Neuron (in vitro differentiated cells): ENCODE results near the gene SLC24A4.

Experiments
- H2AFZ ChIP-seq: one replicate; pipeline ENCODE4 v1.6.1; 2013; ENCODE audit warnings: low read depth, mild to moderate bottlenecking, inconsistent platforms, low read length, moderate library complexity
- H3K27me3 ChIP-seq: one replicate; pipeline ENCODE4 v1.6.1; 2013; ENCODE audit warnings: low read length; ENCODE audit not compliant: insufficient read depth
- H3K36me3 ChIP-seq: one replicate; pipeline ENCODE4 v1.6.1; 2013; ENCODE audit warnings: low read length; ENCODE audit not compliant: insufficient read depth
- H3K4me1 ChIP-seq: one replicate; pipeline ENCODE4 v1.6.1; 2013; ENCODE audit warnings: low read length; ENCODE audit not compliant: insufficient read depth
- H3K4me3 ChIP-seq: 2 replicates; pipeline ENCODE4 v1.5.1; 2013; ENCODE audit warnings: mild to moderate bottlenecking, low read length, moderate library complexity
- H3K9me3 ChIP-seq: one replicate; pipeline ENCODE4 v1.6.1; 2013; ENCODE audit warnings: low read length

Gene SLC24A4

GRCh38 chr14:92297818-92298595 is 25.0 kb upstream of the SLC24A4 start:
- Histone ChIP-seq H2AFZ (no peak overlapping the region), H3K9me3 (no peaks in the 10 kb centered on the region), H3K4me1 (no peaks in the 10 kb centered on the region), H3K27me3 (peaks cover 3% of the 10 kb centered on the region), H3K36me3 (no peaks in the 10 kb centered on the region), H3K4me3 (no peak overlapping the region)

DNA sequence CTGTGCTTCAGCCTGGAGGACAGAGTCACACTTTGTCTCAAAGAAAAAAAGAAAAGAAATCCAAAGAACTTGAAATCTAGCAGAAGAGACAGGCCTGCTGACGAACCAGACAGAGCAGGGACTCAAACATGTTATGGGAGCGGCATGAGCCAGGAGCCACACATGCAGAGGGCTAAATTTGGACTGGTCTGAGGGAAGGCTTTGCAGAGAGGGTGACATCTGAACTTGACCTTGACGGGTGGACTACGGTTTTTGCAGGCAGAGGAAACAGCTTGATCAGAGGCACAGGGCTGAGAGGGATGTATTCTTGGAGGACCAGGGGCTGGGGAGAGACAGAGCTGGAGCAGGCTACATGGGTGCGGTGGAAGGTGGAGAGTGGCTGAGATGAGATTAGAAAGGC is 20.5 kb upstream of the SLC24A4 start:
- no peak overlapping the region for H2AFZ ChIP-seq
- no peaks in the 10 kb centered on the region for H3K36me3 ChIP-seq
- H3K9me3 ChIP-seq, result no peaks in the 10 kb centered on the region
- H3K27me3 ChIP-seq, result peaks cover 3% of the 10 kb centered on the region
- no peaks in the 10 kb centered on the region for H3K4me1 ChIP-seq
- no peak overlapping the region for H3K4me3 ChIP-seq

GRCh38 chr14:92308716-92309115 is 14.2 kb upstream of the SLC24A4 start:
- Histone ChIP-seq H3K9me3 (no peaks in the 10 kb centered on the region), H3K4me3 (no peak overlapping the region), H3K4me1 (no peaks in the 10 kb centered on the region), H3K27me3 (no peaks in the 10 kb centered on the region), H3K36me3 (no peaks in the 10 kb centered on the region), H2AFZ (no peak overlapping the region)

- no peaks in the 10 kb centered on the region for H3K9me3 ChIP-seq
- no peaks in the 10 kb centered on the region for H3K27me3 ChIP-seq
- H3K4me3 ChIP-seq, result no peak overlapping the region
These were observed 12.9 kb upstream of the SLC24A4 start for GRCh38 chr14:92309968-92310530.

GRCh38 chr14:92310776-92311375 is 12.1 kb upstream of the SLC24A4 start:
- Histone ChIP-seq H3K9me3 (no peaks in the 10 kb centered on the region), H3K36me3 (no peaks in the 10 kb centered on the region), H3K4me3 (no peak overlapping the region), H3K4me1 (no peaks in the 10 kb centered on the region), H3K27me3 (peaks cover 2% of the 10 kb centered on the region), H2AFZ (no peak overlapping the region)

More at GRCh38 chr14:92309968-92310530, 12.9 kb upstream of the SLC24A4 start:
- Histone ChIP-seq H3K36me3 (no peaks in the 10 kb centered on the region), H2AFZ (no peak overlapping the region), H3K4me1 (no peaks in the 10 kb centered on the region)

GRCh38 chr14:92314182-92314581 is 8.8 kb upstream of the SLC24A4 start:
- Histone ChIP-seq H3K4me1 (no peaks in the 10 kb centered on the region), H3K9me3 (no peaks in the 10 kb centered on the region), H3K27me3 (peaks cover 6% of the 10 kb centered on the region), H3K4me3 (no peak overlapping the region), H2AFZ (no peak overlapping the region), H3K36me3 (no peaks in the 10 kb centered on the region)

DNA sequence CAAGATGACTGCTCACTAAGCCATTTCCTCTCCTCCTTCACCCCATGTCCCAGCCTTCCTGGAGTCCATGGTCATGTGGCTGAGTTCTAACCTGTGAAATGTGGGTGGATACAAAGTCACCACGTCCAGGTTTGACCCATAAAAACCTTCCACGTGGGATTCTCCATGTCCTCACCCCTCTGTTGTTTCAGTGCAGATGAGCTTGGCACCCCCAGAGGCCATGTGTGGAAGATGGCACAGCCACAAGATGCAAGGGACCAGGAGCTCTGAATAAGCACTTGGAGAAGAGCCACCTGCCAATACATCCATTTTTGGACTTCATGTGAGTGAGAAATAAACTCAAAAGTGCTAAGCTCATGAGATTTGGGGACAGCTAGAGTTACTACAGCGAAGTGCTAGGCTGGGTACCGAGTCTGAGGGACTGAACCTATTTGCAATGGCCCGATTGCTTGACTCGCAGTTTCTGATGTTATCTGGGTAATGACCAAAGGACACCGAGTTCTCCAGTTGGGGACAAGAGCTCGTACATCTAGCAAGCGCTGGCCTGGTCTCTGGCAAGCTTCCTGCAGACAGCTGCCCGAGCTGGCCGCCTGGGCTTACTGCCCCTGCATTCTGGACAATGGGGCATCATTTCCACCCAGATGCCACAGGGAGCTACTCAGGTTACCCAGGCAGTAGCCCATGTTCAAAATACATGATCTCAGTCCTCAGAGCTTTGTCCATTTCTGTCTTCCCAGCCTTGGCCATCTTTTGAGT is 7.7 kb upstream of the SLC24A4 start:
- Histone ChIP-seq H3K4me1 (no peaks in the 10 kb centered on the region), H3K9me3 (no peaks in the 10 kb centered on the region), H3K36me3 (no peaks in the 10 kb centered on the region), H2AFZ (no peak overlapping the region), H3K27me3 (peaks cover 11% of the 10 kb centered on the region), H3K4me3 (no peak overlapping the region)

DNA sequence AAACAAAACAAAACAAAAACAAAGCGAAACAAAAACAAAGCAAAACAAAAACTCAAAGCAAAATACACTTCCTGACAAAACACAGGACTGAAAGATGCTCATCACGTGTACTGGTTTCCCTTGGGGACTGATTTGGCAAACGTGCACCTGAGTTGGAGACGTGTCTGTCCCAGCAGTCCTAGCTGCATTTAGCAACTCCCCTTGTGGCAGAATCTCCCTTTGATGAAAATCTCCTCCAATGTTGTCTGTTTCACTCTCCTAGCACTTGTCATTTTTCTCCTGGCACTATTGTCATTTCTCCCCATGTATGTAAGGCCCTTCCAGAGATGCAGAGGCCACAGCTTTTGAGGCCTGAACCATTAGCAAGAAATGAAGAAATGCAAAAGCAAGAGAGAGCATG is 6.8 kb upstream of the SLC24A4 start:
- Histone ChIP-seq H3K36me3 (no peaks in the 10 kb centered on the region), H2AFZ (no peak overlapping the region), H3K4me1 (no peaks in the 10 kb centered on the region), H3K4me3 (no peak overlapping the region), H3K9me3 (no peaks in the 10 kb centered on the region), H3K27me3 (peaks cover 21% of the 10 kb centered on the region)

DNA sequence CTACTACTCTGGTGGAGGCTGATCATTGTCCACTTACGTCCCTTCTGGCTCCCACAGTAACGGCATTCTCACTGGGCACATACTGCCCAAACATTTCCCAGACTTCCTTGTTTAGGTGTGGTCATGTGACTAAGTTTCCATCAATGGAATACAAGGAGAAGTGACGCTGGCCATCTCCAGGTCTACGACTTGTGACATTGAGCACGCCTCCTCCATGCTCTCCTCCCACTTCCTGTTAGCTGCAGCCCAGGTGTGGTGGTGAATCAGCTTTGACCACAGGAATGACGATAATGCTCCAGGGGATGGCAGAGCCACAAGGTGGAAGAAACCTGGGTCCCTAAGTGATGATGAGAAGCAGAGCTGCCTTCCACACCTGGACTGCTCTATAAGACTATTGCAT is 6.0 kb upstream of the SLC24A4 start:
- Histone ChIP-seq H2AFZ (no peak overlapping the region), H3K36me3 (no peaks in the 10 kb centered on the region), H3K27me3 (peaks cover 28% of the 10 kb centered on the region), H3K4me3 (no peak overlapping the region), H3K9me3 (no peaks in the 10 kb centered on the region), H3K4me1 (no peaks in the 10 kb centered on the region)

DNA sequence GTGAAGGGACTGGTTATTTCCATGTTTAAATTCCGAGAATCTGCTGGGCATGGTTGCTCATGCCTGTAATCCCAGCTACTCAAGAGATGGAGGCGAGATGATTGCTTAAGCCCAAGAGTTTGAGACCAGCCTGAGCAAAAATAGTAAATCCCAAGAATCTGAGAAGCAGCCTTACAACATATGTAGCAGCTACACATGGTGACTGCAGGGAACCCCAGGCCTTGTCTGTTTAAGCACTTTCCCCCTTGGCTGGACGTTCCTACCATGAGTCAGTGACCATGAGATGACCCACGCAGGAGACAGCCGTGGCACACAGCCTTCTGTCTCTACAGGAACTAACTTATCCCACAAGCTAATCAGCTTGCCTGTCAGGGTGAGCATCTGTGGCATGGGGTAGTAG is 5.5 kb upstream of the SLC24A4 start:
- Histone ChIP-seq H3K27me3 (peaks cover 34% of the 10 kb centered on the region), H3K4me1 (no peaks in the 10 kb centered on the region)

DNA sequence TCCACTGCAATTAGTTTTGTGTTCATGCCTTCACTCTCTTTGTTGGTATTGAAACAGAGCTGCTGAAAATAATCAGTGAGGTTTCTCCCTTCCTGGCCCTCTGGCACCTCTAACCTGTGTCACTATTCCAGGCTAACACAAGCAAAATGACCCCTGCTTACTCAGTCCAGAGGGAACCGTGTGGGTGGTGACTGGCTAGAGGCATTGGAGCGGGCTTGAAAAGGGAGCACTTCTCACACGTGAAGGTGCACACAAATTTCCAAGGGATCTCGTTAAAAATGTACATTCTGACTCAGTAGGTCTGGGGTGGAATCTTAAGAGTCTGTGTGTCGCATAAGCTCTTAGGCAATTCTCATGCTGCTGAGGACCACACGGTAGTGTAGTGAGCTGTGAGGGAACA is 1.3 kb upstream of the SLC24A4 start:
- Histone ChIP-seq H3K4me1 (peaks cover 5% of the 10 kb centered on the region), H3K4me3 (no peak overlapping the region), H3K9me3 (no peaks in the 10 kb centered on the region), H2AFZ (no peak overlapping the region), H3K27me3 (peaks cover 74% of the 10 kb centered on the region), H3K36me3 (no peaks in the 10 kb centered on the region)

More for the DNA sequence above, 5.5 kb upstream of the SLC24A4 start:
- Histone ChIP-seq H2AFZ (no peak overlapping the region), H3K4me3 (no peak overlapping the region), H3K9me3 (no peaks in the 10 kb centered on the region), H3K36me3 (no peaks in the 10 kb centered on the region)

GRCh38 chr14:92322516-92322915 is 449 bp upstream of the SLC24A4 start:
- H3K27me3 ChIP-seq, result peaks cover 82% of the 10 kb centered on the region

More at GRCh38 chr14:92322516-92322915, 449 bp upstream of the SLC24A4 start:
- Histone ChIP-seq H2AFZ (no peak overlapping the region), H3K4me1 (peaks cover 5% of the 10 kb centered on the region), H3K36me3 (no peaks in the 10 kb centered on the region), H3K4me3 (no peak overlapping the region), H3K9me3 (no peaks in the 10 kb centered on the region)
